NCI-H1930 (cell line): ENCODE data around the gene OGFR.
A peak's percentile ranks its signal among the peaks of the same experiment; 100 is the strongest.

Source experiments
- DNase-seq, 2 experiments: peaks; one replicate each; lab custom pipeline; 2025; lab: John Stamatoyannopoulos, UW

The OGFR gene

DNA sequence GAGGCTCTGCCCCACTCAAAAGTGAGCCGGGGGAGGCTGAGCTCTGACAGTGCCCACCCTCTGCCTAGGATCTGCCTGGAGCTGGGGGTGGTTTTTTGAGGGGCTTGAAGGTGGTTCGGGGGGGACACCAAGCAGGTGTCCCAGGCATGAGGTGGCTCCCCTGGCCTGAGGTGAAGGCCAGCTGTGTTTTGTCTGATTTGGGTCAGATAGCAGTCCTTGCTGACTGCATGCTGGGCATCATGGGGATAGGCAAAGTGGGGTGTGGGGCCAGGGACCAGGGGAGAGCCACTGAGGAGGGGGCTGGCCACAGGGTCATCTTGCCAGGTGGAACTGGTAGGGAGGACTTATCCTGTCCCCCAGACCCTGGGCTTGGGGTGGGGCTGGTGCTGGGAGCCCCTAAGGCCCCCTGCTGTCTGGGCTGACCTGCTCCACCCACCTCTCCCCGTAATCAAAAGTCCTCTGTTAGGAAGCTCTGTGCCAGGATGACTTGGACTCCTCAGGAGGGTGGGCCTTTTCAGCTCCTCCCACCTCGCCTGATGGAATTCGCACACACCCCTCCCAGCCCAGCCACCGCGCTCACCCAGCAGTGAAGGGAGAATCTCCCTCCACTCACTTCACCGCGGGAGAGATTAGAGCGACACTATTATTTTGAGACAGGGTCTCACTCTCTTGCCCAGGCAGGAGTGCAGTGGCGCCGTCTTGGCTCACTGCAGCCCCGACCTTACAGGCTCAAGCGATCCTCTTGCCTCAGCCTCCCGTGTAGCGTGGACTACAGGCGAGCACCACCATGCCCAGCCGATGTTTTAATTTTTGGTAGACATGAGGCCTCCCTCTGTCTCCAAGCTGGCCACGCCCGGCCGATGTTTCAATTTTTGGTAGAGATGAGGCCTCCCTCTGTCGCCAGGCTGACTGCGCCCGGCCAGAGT is 10.7 kb downstream of the OGFR start:
- DNase-seq, result no peak

DNA sequence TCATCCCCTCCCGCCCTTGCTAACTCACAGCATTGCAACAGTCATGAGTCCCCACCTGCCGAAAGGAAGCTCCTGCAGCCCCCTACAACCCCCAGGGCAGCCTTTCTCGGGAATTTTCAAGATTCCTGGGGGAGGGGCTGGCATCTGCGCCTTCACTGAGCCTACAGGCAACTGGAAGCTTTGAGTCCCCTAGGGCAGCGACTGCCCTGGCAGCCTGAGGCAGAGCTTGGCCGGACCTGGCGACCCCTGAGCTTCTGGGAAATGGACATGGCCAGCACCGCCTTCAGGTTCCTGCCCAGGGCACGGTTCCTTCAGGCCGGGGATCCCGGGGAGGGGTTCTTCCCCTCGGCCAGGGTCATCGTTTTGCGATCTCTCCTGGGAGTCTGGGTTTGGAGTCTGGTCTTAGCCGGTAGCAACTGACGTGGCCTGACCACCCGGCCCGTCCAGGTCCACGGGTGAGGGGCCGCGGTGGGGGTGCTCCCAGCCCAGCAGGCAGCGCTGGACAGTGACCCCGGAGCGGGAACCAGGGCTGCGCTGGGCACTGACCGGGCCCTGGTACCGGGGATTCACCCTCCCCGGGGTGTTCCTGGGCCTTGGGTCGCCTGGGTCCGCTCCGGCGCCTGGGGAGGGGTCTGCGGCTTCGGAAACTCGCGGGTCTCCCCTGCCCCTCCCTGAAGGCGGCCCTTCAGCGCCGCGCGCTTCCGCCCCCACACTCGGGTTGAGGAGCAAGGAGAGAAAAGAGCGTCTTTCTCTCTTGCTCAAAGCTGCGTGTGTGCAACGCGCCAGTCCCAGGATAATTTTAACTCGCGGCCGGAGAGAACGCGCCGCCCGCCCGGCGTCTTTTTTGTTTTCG is 11.6 kb downstream of the OGFR start:
- DNase-seq, result no peak

DNA sequence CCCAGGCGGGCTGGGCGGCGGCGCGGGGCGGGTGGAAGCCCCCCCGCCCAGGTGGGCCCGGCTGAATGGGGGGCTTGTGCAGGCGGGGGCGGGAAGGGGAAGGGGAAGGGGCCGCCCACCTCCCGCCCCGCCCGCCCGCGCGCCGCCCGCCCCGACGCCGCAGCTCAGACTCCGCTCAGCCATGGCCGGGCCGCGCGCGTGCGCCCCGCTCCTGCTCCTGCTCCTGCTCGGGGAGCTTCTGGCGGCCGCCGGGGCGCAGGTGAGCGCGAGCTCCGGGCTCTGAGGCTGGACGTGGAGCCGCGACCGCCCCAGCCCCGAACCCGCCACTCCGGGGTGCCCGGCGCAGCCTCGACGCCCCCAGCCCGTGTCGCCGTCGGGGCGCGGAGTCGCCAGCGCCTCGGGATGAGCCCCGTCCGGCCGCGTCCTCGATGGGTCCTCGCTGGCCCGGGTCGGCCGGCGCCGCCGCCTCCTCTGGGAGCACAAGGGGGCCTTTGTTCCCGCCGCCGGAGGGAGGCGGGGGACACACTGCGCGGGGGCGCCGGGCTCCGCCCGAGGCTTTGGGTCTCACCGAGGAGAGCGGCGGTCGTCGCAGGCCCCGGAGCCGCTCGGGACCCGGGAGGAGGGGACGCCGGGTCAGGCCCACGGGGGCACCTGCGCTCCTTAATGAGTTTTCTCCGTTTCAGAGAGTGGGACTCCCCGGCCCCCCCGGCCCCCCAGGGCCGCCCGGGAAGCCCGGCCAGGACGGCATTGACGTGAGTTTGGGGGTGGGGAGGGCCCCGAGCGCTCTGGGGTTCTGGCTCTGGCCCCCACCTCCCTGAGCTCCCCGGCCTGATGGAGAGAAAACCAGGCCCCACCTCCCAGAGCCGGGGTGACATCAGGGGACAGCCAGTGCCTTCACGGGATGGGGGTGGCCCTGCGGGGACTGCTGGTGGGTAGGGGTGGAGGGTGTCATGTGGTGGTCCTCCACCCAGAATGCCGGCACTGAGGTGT is 12.5 kb downstream of the OGFR start, which contains the start of gene COL9A3:
Gene COL9A3, plus strand, starts transcription at position 167 of the 990 bp plus-strand sequence. Its CDS starts 15 bp downstream, at position 182.
- no peak for DNase-seq

DNA sequence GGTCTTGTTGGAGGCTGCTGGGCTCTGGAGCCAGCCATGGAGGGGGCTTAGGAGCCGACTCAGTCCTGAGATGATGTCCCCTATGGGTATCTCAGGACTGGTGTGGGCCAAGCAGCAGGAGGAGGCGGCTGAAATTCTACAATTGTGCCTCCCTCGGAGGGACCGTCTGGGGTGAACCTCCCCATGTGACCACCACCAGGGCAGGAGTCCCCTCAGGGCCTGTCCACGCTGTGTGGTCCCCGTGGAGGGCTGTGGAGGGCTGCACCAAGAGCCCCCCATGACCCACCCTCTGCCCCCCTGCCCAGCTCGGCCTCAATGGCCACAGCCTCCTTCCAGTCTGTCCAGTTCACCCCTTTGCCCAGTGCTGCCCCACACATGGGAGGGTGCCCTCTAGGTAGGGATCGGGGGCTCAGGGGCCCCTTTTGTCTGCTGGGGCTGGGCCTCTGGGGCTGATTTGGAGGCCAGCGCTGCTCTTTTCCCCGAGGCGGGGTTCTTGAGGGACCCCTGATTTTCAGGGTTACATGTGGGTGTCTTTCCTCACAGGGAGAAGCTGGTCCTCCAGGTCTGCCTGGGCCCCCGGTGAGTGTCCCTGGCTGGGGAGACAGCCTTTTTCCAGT is 13.4 kb downstream of the OGFR start:
- DNase-seq, result no peak

DNA sequence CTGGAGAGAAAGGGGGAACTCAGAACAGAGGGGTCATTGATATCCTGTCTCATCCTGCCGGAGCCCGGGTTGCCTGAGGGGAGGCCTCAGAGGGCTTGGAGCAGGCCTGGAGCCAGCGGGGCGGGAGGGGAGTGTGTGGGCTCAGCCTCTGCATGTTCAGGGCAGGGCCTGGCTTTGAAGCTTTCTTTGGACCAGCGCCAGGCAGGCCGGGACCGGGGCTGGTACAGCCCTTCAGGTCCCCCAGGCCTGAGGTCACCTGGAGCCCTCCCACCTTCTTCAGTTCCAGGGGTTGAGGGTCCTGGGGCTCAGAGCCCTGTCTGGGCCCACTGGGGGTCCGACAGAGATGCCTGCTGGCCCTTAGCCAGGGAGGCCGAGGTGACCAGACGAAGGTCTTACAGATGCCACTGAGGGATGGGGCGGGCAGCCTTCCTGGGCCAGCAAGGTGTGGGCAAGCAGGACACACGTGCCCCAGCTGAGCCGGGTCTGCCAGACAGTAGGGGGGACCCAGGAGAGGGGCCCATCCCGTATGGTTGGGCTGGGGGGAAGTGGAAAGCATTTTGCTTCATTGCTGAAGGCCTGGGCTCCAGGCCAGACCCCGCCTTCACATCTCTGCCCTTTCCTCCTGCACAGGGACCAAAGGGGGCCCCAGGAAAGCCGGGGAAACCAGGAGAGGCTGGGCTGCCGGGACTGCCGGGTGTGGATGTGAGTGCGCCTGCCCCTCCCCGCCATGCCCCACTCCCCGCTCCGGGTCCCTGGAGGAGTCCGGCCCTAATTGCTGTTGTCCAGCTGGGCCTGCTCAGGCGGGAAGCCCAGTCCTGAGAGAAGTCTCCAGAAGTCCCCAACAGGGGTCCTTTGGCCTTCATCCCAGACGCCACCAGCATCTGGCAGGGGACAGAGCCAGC is 14.2 kb downstream of the OGFR start:
- no peak for DNase-seq

DNA sequence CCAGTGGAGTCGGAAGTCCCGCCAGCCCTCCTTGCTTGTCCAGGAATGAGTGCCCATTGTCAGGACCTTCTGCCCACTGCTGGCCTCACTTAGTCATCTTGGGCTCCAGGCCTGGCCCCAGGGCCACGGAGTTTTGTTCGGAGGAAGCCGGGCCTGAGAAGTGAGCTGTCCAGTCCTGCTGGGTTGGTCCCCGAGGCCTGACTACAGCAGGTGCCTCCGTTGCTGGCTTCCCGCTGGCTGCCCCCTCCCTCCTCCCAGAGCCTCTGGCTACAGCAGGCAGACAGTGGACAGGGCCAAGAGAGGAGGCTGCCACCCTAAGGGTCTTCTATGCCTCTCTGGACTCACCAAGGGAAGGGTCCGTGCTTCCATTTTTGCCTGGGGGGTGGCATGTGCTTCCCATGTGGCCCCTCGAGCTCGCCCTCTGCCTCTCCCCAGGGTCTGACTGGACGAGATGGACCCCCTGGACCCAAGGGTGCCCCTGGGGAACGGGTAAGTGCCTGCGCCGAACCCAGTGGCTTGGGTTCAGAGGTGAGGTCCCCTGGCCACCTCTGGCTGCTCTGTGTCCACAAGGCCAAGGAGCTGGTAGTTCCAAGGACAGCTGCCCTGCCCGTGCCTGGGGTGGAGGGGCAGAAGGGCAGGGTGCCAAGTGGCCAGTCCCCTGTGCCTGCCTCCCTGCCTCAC is 15.0 kb downstream of the OGFR start:
- no peak for DNase-seq

DNA sequence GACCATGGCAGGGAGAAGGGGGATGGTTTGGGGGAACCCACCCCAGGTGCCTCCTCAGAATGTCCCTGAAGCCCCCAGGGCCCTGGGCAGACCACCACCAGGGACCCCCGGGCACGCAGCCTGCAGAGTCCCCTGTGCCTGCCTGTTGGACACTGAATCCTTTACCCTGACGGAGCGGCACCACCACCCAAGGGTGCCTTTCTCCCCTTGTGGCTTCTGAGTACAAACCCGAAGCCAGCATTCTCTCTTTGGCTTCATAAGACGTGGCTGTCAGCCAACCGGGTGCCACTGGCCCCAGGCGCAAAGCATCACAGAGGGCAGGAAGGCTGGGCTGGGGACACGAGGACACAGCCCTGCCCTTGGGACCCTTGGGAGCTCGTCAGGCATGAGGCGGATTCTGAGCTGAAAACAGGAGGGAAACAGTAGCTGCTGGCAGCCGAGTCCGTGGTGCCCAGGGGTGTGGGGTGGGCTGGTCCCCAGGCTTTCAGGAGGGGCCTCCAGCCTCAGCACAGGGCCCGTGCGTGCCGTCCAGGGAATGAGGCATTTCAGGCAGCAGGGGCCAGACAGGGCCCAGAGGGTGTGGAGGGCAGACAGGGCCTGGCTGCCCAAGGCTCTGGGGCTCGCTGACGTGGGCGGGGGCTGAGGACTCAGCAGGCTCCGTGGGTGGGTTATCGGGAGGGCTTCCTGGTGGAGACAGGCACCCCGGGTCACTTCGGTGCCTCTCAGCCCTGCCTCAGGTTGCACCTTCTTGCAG is 15.8 kb downstream of the OGFR start:
- no peak for DNase-seq

DNA sequence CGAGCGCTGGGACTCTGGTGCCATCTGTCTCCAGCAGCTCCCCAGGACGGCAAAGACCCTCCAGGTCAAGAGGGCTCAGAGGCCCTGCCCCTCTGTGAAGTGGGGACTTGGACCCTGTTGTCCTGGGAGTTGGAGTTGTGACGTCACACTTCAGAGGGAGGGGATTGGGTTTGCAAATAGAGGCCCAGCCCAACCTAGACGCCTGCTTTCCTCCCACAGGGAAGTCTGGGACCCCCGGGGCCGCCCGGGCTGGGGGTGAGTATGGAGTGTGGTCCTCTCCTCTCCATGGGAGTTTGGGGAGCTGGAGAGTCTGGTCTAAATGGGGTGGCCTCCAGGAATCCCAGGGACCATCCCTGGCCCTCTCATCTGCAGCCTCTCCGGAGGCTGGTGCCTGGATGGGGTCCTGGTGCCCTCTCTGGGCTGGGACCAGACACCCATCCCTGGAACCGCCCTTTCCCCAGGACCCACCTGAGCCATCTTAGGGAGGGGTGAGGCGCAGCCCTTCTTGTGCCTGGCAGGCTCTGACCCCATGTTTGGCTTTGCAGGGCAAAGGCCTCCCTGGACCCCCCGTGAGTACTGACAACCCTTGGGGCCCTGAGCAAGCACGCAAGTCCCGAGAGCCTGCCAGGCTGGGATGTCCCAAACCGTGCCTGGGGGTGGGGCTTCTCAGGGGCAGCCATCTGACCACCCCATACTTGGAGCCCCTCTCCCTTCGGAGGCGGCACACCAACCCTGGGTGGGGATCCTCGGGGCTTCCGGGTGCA is 16.5 kb downstream of the OGFR start:
- no peak for DNase-seq

DNA sequence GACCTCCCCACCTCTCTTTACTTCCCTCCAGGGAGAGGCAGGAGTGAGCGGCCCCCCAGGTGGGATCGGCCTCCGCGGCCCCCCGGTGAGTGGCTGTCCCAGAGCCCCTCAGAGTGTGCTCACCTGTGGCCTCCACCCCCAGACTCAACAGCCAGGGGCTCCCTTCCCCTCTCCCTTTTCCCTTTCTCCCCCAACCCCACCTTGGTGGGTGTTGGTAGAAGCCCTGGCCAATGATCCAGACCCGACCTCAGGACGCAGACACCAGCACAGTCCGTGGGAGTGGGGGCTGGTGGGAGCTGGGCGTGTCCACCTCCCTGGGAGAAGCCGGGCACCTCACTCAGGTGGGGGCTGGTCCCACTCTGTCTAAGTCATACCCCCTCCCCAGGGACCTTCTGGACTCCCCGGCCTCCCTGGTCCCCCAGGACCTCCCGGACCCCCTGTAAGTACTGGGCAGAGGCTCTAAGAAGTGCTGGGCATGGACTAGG is 17.1 kb downstream of the OGFR start:
- DNase-seq, result no peak

DNA sequence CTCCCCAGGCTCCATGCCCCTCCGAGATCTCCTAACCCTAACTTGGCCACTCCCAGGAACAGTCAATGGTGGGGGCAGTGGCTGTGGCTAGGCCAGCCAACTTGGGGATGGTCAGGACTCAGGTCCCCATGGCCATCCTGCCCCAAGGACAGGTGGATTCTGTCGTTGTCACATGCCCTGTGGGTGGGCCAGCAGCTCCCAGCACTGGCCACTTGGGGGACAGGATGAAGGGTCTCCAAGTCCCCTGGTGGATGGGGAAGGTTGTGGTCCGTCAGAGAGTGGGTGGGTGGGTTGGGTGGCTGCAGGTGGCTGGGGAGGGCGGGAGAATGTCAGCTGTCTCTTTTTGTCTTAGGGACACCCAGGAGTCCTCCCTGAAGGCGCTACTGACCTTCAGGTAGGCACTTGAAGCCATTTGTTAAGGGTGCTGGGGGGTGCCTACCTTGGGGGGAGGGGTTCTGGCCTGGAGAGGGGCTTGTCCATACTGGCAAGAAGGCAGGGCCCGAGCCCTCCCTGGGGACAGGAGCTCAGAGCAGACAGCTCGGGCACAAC is 17.7 kb downstream of the OGFR start:
- DNase-seq, result no peak

DNA sequence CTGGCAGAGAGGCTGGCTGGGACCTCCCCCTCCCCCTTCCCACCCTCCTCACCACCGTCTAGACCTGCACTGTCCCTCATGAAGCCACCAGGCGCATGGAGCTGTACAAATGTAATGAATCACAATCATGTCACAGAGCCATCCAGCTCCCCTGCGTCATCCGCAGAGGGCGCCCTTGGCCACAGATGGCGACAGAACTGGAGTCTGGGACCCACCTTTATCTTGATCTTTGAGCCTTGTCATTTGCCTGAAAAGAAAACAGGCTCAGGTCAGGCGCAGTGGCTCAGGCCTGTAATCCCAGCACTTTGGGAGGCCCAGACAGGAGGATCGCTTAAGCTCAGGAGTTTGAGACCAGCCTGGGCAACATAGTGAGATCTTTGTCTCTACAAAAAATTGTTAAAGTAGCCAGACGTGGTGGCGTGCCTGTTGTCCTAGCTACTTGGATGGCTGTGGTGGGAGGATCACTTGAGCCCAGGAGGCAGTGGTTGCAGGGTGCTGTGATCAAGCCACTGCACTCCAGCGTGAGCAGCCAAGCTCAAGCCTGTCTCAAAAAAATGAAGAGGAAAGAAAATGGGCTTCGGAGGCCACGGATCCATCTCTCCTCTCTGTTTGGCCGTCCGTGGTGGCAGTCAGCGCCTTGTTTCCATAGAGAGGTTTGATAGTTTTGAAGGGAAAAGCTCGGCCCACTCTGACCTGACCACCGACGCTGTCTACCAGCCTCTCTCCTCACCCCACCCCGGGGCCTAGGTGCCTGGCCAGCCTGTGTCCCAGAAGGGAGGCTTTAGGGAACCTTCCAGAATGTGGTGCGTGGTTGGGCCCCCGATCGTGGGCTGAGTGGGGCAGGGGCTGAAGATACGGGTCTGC is 18.4 kb downstream of the OGFR start:
- peak; percentile 44 to 61 for DNase-seq

DNA sequence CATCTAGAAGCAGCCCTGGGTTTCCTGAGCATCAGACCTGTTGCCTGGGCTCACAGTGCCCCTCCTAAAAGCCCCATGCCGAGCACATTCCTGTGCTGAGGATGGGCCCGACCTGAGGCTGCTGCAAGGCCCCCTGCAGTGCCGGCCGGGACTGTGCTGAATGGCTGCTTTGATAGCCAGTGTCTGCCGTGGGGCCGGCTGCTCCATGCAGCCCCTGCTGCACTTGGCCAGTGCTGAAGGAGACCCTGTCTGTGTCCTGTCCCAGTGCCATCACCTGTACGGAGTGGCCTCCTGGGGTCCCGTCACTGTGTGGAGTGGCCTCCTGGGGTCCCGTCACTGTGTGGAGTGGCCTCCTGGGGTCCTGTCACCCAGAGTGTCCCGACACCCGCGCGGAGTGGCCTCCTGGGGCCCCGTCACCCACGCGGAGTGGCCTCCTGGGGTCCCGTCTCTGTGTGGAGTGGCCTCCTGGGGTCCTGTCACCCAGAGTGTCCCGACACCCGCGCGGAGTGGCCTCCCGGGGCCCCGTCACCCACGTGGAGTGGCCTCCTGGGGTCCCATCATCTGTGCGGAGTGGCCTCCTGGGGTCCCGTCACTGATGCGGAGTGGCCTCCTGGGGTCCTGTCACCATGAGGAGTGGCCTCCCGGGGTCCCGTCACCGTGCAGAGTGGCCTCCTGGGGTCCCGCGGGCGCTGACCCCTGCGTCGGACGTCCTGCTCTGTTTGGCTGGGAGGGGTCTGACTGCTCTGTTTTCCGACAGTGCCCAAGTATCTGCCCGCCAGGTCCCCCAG is 19.2 kb downstream of the OGFR start:
- no peak for DNase-seq

DNA sequence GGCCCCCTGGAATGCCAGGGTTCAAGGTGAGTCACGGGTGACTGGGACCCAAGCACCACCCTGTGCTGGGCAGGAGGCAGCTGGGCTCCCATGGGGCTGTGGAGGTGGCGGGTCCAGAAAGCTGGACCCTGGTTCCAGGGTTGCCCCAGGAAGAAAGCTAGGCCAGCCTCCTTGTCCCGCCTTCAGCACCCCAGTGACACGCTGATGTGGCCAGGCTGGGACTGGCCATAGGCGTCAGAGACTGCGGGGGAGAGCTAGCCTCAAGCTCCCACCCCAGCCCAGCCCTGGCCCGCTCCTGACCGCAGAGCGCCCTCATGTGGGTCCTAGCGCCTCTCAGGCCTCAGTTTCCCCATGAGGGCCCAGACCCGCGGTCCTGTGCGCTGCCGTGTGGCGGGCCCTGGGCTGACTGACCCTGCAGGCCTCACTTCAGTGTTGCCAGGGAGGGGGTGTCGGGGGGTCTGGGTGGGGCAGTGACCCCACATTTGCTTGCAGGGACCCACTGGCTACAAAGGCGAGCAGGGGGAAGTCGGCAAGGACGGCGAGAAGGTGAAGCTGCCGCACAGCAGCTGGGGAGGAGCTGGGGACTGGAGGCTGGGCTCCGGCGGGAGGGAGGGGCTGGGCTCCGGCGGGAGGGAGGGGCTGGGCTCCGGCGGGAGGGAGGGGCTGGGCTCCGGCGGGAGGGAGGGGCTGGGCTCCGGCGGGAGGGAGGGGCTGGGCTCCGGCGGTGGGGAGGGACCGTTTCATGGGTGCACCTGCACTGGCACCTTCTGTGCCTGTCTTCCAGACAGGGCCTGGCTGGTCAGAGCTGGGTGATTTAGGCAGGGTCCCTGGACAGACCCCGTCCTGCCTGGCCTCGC is 20.1 kb downstream of the OGFR start:
- no peak for DNase-seq

DNA sequence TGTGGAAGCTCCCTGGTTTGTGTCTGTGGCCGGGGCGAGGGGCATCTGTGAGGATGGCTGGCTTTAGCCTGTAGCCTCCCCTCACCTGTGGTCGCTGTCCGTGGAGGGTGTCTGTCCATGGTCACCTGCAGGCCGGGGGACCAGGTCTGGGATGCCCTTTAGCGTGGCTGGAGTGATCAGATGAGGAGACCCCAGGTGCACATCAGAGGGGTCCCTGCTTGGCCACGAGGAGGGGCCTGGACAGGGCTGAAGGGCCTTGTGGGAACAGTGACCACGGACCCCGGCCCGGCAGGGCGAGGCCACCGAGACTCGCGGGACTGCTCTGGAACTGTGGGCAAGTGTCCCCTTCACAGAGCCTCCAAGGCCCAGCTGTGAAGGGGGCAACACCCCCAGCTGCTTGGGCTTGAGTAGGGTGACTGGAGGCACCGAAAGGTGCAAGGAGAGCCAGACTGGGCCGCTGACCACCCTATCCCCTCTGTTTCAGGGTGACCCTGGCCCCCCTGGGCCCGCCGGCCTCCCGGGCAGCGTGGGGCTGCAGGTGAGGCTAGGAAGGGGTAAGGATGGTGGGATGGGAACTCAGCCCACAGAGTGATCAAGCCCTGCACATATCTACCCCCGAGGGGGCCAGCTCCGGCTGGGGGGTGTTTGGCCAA is 20.8 kb downstream of the OGFR start:
- DNase-seq, result no peak
